Ovary (tissue), 9 donors: ENCODE measurements around the gene CASTOR1. TPM values are rescaled to one million over a fixed set of nuclear protein-coding genes. Genes with fewer than 3 reads are reported as not detected.
A peak's percentile ranks its signal among the peaks of the same experiment; 100 is the strongest.

Experiments
- DNase-seq, 5 donors: peaks; one replicate each; pipeline ENCODE4 v3.0.0-alpha.2; 2019 to 2020
- H3K27ac ChIP-seq, 2 donors: fragments of 200-600 bp; one replicate each; pipeline versions ENCODE4 v1.5.1 to v1.8.0; 2019 to 2022
- H3K27me3 ChIP-seq: fragments of 200-600 bp; one replicate; pipeline ENCODE4 v1.8.0; 2022
- H3K36me3 ChIP-seq: fragments of 200-600 bp; sonication (generic); one replicate; pipeline ENCODE4 v1.5.1; 2019
- H3K4me1 ChIP-seq: one replicate; pipeline ENCODE4 v1.8.1; 2013; ENCODE audit warnings: mild to moderate bottlenecking, moderate library complexity; ENCODE audit not compliant: insufficient read depth
- H3K4me3 ChIP-seq: fragments of 200-600 bp; sonication (generic); one replicate; pipeline ENCODE4 v1.5.1; 2017
- H3K9me3 ChIP-seq, 2 donors: fragments of 200-600 bp in 1 of 2; sonication (generic) in 1 of 2; one replicate each; pipeline versions ENCODE4 v1.5.1 to v1.8.1; 2013 to 2019; ENCODE audit warnings: mild to moderate bottlenecking in 1 of 2, moderate library complexity in 1 of 2
- CTCF ChIP-seq, 3 donors: fragments of 450-650 bp in 2 of 3; fragments of 200-600 bp in 1 of 3; IDR thresholded peaks; one replicate each; pipeline versions ENCODE4 v1.5.1 to v1.8.0; 2016 to 2022; ENCODE audit warnings: antibody characterized with exemption in 3 of 3, mild to moderate bottlenecking in 1 of 3
- EP300 ChIP-seq: sonication (generic); formaldehyde crosslinking; IDR thresholded peaks from one replicate; pipeline ENCODE4 v1.6.1; 2017; ENCODE audit warnings: antibody characterized with exemption
- POLR2A ChIP-seq: fragments of 450-650 bp; IDR thresholded peaks from one replicate; pipeline ENCODE4 v1.6.1; 2017; ENCODE audit warnings: antibody characterized with exemption, mild to moderate bottlenecking, moderate library complexity
- WGBS, 3 donors: extraction: QIAGEN DNeasy Blood & Tissue Kit in 1 of 3; methylation state at CpG; one replicate each; pipeline versions ENCODE4 v1.1.5 to v1.1.7; 2013 to 2017; 5-methylcytosine and 5-hydroxymethylcytosine counted together
- intact Hi-C, 4 donors: fragments of 100-400 bp; cut with DNase I; formaldehyde crosslinking; loops; one replicate each; pipeline versions ENCODE4 v1.11.0 to v1.15.1; 2022 to 2023
- polyA plus RNA-seq, 2 donors: library from polyadenylated mRNA; stranded (reverse); fragments of 200-250 nt in 1 of 2; fragments of 350-450 nt in 1 of 2; fragmentation: Illumina TruSeq in 1 of 2; extraction: RNeasy Lipid Tissue Mini Kit (QIAGEN cat#74804) in 1 of 2; gene quantifications; one replicate each; pipeline ENCODE4 v1.2.3, GENCODE V29; 2013 to 2014
- total RNA-seq, 7 donors: library from RNA; depleted of rRNA in 2 of 7; stranded (reverse); fragments of >200 nt in 2 of 7; fragmentation: NEBNext Ultra II Directional in 3 of 7; extraction: Animal tissue kit (Norgen Biotek cat#: 25700) in 3 of 7; gene quantifications; one replicate each; pipeline versions ENCODE4 v1.1.0 to v1.2.4, GENCODE V29; 2016 to 2023
- donor health status: DM: no; HTN: no; CAD: no; lungs with moderate emphysema.
- donor health status: DM: no; HTN: no; CAD: no.
- donor health status: Bipolar disorder and iron deficiency.
- donor health status: DM: yes; HTN: yes; CAD: no.
- donor health status: DM: no; HTN: no; CAD: no.
- donor health status: DM: yes; HTN: yes; CAD: no.

CASTOR1 gene
- total and polyA plus RNA-seq, 9 donors, result 3.1 to 31.2 (median 20.6) TPM

DNA sequence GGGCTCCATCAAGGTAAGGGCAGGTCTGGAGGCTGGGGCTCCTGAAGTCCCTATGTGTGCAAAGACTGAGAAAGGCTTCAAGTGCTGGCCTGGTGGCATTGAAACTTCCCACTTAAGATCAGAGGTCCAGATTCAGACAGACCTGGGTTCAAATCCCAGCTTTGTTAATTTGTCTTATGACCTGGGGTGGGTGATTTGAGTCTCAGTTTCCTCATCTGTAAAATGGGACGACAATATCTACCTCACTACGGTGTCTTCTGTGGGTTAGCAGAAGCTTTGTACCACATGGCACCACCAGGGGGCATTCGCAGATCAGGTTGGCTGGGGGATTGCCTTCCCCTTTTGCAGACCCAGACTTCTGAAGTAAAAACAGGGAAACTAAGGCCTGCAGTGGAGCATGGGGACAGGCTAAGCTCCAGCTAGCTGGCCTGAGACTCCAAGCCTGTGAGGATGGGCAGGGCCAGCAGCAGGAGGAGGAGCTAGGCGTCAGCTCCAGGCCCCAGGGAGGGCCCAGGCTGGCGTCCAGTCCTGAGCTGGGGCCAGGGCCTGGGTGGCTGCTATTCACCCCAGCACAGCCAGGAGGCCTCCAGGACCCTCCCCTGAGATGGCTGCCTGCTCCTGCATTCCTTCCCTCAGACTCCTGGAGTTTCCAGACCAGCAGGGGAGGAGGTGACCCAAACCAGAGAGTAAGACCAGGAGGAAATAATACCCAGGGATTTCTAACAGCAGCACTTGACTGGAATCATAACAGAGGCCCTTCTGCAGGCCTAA, 1.5 kb downstream of the CASTOR1 start:
- peak; percentile 50 for TF ChIP-seq POLR2A
- no peak for TF ChIP-seq EP300
- TF ChIP-seq CTCF (IDR thresholded peaks at IDR 0.05), result peak; percentile 70 to 94 (median 90)
- Histone ChIP-seq H3K27me3 (no peaks in the 10 kb centered on the region), H3K36me3 (no peaks in the 10 kb centered on the region), H3K9me3 (no peaks in the 10 kb centered on the region), H3K4me3 (peak overlapping the region; percentile 97), H3K27ac (peak overlapping the region in 1 of 2 donors; percentile 87), H3K4me1 (peaks cover 17% of the 10 kb centered on the region)
- peak; percentile 86 to 92 (median 89) for DNase-seq
- intact Hi-C loops, result loop anchor here in 3 of 4 donors (2.0 to 5.0 kb wide), 4 partner anchors 37 to 99 kb away; partner anchors contain the start of genes RNF215 (in 3 of the 3), CCDC157 (in 2 of the 3) and SF3A1 (in 2 of the 3)
- 6 to 18% (median 7%) methylated on average over 4 to 5 of the region's 5 CpGs for WGBS, 3 donors

DNA sequence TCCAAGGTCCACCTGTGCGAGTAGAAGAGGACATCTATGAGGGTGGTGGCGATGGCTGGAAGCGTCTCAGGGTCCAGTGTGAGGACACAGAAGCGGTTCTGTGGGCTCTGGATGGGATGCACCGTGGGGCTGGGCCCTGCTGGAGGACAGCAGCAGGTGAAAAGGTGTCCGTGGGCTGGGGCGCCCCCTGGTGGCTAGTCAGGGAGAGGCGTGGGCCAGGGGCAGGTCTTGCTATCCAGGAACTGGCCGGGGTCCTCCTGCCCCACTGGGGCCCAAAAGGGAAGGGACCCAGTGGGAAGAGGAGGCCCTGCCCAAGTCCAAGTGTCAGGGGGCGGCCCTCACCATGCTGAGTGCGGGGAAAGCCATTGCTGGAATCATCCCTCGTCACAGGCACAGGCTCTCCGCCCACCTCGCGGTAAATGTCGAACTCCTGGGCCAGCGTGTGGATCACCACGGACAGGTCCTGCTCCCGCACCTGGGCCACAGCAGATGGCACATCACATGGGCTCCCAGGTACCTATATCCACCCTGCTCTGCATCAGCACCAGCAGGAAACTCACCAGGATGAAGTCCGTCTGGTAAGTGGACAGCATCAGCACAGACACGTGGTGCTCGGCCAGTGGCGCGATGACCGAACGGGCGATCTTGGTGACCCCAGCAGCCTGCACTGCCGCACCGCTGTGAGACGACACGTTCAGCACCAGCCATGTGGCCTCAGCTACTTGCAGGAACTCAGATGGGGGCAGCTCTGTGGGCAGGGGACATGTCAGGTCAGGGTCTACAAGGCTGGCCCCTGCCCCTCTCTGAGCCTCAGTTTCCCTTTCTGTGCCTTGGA, 2.3 kb downstream of the CASTOR1 start:
- TF ChIP-seq CTCF (IDR thresholded peaks at IDR 0.05) (peak; percentile 55 to 80 (median 60)), EP300 (no peak)
- H3K27ac ChIP-seq, result no peak overlapping the region

DNA sequence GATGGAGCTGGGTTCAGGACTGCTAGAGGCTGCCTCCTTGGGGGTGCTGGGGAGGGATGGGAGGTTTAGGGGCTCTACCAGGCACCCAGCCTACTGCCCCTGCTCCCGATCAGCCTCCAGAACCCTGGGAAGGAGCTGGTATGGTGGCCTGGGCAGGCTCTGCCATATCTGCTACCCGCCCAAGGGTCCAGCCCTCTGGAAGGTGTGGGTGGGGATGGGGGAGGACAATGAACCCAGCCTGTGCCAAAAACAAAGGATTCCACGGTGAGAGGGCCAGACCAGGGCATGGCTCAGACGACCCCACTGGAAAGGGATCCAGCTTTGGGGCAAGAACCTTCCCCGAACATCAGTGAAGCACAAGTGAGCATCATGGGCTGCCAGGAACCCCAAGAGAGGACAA, 3.0 kb downstream of the CASTOR1 start:
- H3K4me3 ChIP-seq, result no peak overlapping the region
- intact Hi-C loops, result loop anchor here in 2 of 4 donors (2.0 to 5.0 kb wide), 2 partner anchors 100 to 101 kb away; partner anchors contain the start of gene RNF215 (in 2 of the 2)
- peaks cover 14% of the 10 kb centered on the region for H3K4me1 ChIP-seq
- no peaks in the 10 kb centered on the region for H3K27me3 ChIP-seq
- no peak for TF ChIP-seq EP300
- no peak for TF ChIP-seq CTCF (IDR thresholded peaks at IDR 0.05)
- no peak for TF ChIP-seq POLR2A
- H3K9me3 ChIP-seq, result no peaks in the 10 kb centered on the region
- no peaks in the 10 kb centered on the region for H3K36me3 ChIP-seq
- WGBS, 3 donors, result 72 to 76% (median 73%) methylated on average over 5 of the region's 5 CpGs
- DNase-seq, result no peak
- H3K27ac ChIP-seq, result no peak overlapping the region

More for the DNA sequence above, 2.3 kb downstream of the CASTOR1 start:
- Histone ChIP-seq H3K4me3 (no peak overlapping the region), H3K9me3 (no peaks in the 10 kb centered on the region), H3K27me3 (no peaks in the 10 kb centered on the region), H3K4me1 (peaks cover 17% of the 10 kb centered on the region), H3K36me3 (no peaks in the 10 kb centered on the region)
- peak in 4 of 5 donors; percentile 71 to 79 (median 74) for DNase-seq
- WGBS, 3 donors, result 67 to 72% (median 70%) methylated on average over 28 to 31 of the region's 31 CpGs
- intact Hi-C loops, result loop anchor here in 2 of 4 donors (2.0 to 5.0 kb wide), 2 partner anchors 100 kb away; partner anchors contain the start of gene RNF215 (in 2 of the 2)

GRCh38 chr22:30285846-30286200, 3.5 kb downstream of the CASTOR1 start:
- no peak for TF ChIP-seq POLR2A
- no peak for TF ChIP-seq EP300
- TF ChIP-seq CTCF (IDR thresholded peaks at IDR 0.05), result no peak
- DNase-seq, result no peak
- no peaks in the 10 kb centered on the region for H3K36me3 ChIP-seq
- intact Hi-C loops, result loop anchor here in 2 of 4 donors (2.0 to 5.0 kb wide), 2 partner anchors 101 kb away; partner anchors contain the start of gene RNF215 (in 2 of the 2)
- no peak overlapping the region for H3K27ac ChIP-seq
- 84 to 95% (median 86%) methylated on average over 7 to 8 of the region's 8 CpGs for WGBS, 3 donors
- no peaks in the 10 kb centered on the region for H3K27me3 ChIP-seq
- H3K4me3 ChIP-seq, result no peak overlapping the region
- no peaks in the 10 kb centered on the region for H3K9me3 ChIP-seq
- H3K4me1 ChIP-seq, result peaks cover 10% of the 10 kb centered on the region
